GM04503 (cell line): ENCODE results near the gene LPIN1.
"Not testable (repeated sequence)": the region's sequence is repeated elsewhere in the genome, so short reads cannot be mapped to it uniquely, and the experiment has no call there.

Experiments
- DNase-seq: peaks from one replicate; pipeline ENCODE4 v3.0.0-alpha.2; 2012; ENCODE audit warnings: low read depth

Gene LPIN1

DNA sequence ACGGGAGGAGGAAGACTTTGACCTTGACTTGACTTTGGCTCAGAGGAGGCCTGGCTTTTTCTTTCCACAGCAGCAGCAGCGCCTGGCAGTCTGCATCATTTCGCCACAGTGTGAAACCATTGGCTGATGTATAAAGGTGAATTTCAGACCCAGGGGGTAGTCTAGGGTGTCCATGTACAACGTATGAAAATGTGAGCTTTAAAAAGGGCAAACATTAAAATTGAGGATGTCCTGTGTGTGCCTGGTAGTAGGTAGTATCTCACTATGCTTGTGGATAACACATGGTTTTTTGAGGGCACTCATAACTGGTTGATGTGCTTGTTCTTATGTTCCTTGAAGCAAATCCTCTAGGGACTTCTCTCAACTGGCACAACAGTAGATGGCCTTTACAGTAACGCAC lies 86.1 kb downstream of the LPIN1 start:
- DNase-seq, result no peak

DNA sequence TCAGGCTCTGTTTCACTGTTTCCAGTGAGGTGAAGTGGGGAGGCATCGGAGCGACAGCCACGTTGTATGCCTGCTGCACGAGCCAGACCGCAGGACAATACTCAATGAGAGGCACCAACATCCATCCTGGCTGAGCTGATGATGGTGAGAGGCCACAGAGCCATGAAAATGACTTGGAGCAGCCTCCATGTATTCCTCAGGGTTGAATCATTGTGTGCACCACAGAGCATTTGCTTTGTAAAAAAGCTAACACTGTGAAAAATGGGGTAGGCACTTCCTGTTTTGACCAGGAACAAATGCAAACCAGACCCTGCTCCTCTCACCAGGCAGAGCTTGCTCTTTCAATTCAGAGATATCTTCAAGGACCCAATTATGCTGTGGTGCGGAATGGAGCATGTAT lies 87.2 kb downstream of the LPIN1 start:
- DNase-seq, result peak; percentile 93

DNA sequence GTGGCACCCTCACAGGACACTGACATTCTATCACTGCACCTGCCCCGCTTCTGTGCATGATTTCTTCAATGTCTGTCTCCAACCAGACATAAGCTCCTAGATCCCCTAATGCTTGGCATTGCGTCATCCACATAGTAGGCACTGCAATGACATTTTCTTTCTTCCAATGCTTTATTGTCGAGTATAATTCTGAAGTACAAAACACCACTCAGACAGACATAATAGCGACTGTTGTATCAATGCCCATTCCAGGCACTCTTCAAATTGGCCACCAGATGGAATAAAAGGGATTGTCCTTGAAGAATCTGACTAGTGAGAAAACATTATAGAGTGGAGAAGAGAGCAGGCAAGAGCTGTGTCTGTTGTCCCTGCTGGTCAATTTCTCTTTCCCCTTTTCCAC lies 89.0 kb downstream of the LPIN1 start:
- DNase-seq, result no peak

DNA sequence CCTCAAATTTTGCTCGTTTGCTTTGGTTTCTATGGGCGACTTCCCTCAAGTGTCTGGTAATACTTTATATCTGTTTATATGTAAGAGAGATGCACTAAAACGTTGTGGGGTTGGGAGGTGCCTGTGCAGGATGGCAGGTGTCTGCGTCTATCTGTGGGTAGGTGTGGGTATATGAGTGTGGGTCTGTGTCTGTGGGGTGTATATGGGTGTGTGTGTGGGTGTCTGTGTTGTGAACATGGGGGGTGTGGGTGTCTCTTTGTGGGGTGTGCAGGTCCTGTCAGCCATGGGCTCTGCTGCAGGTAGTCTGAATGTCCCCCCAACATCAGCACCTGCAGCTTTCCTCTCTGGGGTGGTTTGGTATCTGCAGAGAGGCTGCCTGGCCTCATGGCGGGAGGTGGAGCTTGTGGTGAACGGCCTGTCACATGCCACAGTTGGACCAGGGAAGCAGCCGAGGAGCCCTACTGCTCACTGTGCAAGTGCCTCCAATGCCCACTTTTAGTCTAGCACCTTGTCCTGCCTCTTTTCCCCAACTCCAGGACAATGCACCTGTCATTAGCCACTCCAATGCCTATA lies 90.3 kb downstream of the LPIN1 start:
- DNase-seq, result no peak

DNA sequence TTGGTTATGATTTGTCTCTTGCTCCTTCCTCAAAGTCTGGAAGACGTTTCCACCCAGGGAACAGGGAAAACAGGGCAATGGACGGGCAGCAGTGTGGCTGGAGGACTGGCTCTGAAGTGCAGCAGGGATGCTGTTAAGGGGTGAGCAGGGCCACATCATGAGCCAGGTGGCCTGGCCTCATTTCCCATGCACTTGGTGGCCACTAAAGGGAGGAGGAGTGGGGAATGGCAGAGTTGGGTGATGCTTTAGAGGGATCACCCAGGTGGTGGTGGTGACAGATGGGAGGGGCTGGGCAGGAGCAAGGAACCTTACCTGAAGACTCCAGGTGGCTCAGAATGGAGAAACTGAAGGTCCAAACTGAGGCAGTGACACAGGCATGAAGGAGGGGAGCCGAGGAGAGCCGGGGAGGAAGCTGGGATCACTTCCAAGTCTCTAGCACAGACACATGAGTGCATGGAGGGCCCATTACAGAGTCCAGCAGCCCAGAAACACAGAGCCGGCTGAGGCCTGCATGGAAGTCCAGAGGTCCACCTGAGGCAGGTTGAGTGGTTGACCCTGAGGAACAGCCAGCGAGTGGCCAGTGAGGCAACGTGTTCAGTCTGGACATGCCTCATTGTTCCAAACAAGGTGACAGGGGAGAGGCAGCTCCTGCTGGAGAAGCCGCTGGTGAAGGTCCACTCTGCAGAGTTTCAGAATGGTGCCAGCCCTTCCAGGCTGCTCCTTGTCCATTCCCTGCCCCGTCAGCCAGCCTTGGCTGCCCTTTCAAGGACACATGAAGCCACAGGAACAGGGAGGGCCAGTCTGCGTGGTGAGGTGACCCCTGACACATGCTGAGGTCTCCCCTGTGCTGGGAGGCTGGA lies 91.7 kb downstream of the LPIN1 start:
- no peak for DNase-seq

DNA sequence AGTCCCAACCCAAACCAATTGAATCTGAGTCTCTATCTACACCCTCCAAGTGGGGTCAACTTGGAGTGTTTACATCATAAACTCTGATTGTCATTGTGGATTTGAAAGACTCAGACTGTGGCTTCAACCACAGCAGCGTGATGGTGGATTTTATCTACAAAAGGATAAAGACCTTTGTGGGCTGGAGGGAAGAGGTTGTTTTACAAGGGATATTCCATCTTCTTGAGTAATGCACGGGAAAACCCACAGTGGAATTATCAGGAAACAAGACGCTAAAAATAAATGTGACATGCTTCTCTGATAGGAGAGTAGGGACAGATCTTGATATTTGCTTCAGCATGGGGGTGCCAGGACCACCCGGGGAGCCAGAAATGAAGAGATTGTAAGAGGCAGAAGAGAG lies 93.5 kb downstream of the LPIN1 start:
- DNase-seq, result no peak

DNA sequence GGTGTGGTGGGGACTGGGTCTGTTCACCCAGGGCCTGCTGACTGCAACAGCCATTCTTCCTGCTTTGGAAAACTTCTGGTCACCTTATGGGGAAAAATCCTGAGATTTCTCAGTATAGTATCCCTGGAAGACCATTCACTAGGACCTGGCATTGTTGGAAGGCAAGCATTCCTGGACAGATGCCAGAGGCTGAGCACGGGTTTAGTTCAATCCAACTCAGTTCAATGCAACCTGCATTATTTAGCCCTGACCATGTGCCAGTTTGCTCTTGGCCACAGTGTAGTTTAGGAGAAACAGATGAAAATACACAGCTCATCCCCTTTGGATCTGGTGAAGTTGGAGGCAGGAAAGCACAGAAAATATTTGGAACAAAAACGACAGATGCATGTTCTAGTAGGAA lies 95.9 kb downstream of the LPIN1 start:
- no peak for DNase-seq

DNA sequence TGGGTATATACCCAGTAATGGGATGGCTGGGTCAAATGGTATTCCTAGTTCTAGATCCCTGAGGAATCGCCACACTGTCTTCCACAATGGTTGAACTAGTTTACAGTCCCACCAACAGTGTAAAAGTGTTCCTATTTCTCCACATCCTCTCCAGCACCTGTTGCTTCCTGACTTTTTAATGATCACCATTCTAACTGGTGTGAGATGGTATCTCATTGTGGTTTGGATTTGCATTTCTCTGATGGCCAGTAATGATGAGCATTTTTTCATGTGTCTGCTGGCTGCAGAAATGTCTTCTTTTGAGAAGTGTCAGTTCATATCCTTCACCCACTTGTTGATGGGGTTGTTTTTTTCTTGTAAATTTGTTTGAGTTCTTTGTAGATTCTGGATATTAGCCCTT lies 98.4 kb downstream of the LPIN1 start:
- DNase-seq, result not testable (repeated sequence)

DNA sequence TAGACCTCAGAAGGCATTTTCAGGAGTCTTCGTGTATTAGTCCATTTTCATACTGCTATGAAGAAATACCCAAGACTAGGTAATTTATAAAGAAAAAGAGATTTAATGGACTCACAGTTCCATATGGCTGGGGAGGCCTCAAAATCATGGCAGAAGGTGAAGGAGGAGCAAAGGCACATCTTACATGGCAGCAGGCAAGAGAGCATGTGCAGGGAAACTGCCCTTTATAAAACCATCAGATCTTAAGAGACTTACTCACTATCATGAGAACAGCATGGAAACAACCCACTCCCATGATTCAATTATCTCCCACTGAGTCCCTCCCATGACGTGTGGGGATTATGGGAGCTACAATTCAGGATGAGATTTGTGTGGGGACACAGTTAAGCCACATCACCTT lies 101.5 kb downstream of the LPIN1 start:
- DNase-seq, result not testable (repeated sequence)

DNA sequence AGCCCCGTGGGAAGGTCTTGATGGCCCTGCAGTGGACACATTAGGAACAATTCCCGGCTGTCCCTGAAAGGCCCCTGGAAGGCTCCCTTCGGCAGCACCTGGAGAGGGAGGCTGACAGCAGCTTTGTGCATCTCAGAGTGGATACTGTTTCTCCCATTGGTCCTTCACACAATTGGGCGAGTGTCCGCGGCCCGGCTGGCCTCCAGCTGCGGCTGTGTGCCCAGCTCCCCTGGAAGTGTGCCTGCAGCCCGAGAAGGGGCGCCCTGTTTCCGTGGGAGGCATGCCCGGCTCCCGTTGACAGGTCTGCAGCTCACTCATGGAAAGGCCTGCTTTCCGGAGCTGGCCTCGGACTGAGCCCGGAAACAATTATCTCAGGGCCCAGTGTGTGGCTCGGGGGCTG lies 103.7 kb downstream of the LPIN1 start:
- no peak for DNase-seq

DNA sequence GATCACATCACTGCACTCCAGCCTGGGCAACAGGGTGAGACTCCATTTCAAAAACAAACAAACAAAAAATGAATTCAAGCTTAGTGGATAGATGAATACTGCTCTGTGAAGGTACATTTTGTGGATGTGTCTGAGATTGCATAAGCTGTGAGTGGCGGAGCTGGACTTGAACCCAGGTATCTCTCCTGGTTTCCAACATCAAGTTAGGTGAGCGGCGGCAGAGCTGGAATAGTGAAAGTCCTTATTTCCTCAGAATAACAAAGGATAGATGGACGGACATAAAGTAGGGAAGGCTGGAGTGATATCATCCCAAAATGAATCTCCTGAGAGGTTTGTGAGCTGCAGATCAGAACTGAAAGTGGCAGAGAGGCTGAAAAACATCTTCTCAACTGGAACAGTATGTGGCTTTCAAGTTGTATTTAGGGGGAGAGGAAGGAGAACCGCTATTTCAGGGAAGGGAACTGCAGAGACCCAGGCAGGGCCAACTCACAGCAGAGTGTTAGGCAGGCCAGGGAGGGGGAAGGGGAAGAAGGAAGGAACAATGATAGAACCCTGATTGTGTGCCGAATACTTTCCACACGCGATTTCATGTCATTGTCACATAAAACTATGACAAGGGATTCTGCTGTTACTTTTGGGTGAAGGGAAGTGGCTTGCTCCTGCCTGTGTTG lies 106.2 kb downstream of the LPIN1 start:
- DNase-seq, result no peak

DNA sequence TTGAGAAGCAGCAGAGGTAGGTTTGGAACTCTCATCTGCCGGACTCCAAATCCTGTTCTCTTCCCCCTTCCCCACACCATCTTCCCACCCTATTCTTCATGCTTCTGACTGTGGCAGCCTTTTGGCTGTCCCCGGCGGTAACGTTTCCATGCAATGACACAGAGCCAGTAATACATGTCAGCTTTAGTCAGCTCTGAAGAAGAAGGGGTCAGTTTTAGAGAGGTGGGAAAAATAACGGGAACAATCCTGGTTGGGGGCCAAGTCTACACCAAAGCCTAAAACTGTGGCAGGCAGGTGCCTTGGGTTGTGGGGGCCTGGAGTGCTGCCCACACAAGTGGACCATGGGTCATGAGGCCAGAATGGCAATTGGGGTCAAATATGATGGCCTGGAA lies 106.8 kb downstream of the LPIN1 start:
- DNase-seq, result no peak

DNA sequence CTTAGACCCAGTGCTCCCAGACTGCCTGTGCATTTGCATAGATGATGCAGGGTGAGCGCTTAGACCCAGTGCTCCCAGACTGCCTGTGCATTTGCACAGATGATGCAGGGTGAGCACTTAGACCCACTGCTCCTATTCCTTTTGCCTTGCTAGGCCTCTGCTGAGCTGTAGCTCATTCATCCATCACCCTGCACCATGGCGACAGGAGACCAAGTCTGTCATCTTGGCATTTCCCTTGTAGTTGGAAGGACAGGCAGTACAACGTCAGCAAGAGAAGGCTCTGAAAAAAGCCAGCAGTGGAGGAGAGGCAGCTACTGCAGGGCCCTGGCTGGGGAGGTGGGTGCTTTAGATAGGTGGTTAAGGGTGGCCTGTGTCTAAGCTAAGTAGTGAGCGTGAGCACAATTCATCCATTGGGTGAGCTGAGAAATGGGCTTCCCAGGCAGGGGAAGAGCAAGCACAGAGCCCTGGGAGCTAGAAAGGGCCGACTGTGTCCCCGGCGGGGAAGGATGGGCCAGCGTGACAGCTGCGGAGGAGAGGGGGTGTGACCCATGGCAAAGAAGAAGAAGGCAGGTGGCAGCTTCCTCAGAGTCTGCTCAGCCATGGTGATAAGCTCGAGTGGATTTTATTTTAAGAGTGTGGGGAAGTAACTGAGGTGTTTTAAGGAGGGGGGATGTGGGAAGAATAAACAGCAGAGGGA lies 108.8 kb downstream of the LPIN1 start:
- DNase-seq, result no peak

DNA sequence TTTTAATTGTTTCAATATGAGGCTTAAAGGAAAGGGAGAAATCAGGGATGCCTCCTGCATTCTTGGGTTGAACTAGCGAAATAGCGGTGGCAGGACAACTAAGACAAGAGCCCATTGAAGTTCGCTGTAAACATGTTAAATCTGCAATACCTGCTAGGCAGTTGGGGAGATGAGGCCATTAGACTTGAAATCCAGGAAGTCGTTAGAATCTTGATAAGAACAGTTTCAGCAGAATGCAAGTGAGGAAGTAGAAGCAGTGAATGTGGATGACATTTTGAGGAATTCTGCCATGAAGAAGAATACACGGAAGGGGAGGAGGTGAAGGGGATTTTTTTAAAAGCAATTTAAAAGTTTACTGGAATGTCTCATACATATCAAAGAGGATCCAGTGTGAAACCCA lies 109.7 kb downstream of the LPIN1 start:
- no peak for DNase-seq

DNA sequence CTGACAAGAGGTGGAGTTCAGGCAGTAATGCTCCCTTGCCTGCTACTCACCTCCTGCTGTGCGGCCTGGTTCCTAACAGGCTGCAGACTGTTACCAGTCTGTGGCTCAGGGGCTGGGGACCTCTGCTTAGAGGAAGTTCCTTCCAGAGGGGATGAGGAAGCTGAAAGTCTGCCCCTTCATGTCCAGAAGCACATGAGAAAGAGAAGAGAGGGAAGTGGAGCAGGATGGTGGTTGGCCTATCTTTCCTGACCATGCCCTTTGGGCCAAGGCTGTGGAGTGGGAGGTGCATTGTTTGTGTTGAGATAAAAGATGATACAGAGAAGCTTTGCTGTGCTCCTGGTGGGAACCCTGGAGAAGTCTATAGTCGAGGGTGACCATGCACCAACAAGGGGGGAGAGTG lies 112.5 kb downstream of the LPIN1 start:
- DNase-seq, result no peak

DNA sequence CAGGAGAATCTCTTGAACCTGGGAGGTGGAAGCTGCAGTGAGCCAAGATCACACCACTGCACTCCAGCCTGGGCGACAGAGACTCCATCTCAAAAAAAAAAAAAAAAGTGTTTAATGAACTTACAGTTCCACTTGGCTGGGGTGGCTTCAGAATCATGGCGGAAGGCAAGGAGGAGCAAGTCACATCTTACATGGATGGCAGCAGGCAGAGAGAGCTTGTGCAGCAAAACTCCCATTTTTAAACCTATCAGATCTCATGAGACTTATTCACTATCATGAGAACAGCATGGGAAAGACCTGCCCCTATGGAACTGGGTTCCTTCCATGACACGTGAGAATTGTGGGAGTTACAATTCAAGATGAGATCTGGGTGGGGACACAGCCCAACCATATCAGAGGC lies 113.5 kb downstream of the LPIN1 start:
- DNase-seq, result not testable (repeated sequence)

DNA sequence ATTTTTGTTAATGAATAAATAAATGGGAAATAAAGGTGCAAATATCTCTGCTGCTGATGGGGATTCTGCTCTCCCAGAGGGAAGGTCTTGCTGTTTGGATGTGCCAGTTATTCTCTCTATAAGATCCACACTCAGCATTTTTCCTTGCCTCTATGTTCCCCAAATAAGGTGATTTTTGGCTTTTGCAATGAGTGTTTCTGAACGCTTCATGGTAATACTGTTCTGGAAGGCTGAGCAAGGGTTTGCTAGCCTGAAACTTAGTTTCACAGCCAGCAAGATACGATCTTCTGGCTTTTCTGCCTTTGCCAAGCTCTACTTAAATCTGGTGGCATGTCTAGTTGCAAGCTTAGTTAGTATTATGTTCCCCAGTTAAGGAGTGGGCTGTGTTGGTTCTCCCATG lies 114.6 kb downstream of the LPIN1 start:
- no peak for DNase-seq

DNA sequence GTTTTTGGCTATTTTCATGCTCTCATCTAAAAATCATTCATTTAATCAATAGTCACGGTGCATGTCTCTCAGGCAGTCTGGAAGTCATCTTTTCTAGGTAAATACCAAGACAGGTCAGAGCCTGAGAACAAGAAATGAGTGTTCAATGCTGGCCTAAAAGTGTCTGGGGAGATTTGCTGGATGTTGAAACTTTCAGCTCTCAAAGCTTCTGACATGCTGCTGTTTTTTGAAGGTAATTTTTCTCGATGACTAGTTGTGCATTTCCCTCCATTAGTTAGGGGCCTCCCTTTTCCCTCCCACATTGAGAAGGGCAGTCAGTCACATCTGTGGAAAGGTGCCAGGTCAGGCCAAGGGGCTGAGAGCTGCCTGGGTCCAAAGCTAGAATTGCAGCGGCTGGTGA lies 115.6 kb downstream of the LPIN1 start:
- DNase-seq, result no peak

DNA sequence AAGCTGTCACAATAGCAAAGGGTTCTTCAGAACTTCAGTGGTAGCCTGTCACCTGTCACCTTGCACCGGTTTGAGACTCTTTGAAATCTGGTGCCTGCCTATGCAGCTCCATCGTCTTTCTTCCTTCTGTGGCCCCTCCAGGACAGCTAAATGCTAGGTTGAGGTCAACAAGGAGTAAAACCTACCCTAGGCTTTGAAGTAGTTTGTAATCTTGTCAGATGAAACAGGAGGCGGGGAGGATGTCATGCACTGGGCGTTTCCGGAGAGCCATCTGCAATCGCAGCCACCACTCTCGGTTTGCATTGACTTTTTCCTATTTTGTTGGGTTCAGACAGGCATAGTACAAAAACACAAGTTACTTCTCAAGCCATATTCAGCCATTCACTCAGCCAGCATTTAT lies 116.7 kb downstream of the LPIN1 start:
- no peak for DNase-seq

DNA sequence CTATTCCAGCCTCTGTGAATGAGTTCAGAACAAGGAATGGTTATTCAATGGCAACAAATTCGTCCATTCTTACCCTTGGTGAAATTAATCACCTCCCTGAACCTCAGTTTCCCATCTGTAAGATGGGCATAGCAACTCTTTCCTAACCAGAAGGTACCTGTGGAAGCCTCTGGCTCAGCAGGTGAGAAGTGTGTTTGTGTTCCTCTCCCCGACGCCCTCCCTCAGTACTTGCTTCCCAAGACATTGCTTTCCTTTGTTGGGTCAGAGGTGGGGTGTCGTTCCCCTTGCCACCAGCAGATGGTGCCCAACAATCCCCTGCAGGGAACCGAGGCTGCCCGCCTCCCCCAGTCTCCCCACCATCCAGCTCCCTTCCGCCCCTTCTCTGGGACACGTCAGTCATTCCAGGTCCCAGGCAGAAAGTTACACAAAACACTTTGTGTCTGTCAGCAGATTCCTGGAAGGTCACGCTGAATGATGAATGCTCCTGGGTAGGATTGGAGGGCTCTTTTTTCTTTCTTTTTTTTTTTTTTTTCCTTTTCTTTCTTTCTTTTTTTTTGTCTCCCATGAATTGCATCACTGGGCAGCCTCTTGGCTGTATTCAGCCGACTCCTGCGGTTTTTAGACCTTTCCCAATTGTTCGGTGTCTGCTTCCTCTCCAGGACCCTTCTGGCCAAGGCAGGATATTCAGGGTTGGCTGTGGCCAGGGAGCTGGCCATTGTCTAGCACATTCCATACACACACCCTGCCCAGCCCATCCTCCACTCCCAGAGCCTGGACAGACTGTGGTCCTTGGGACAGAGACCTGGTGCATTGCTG lies 117.3 kb downstream of the LPIN1 start:
- peak; percentile 59 for DNase-seq

DNA sequence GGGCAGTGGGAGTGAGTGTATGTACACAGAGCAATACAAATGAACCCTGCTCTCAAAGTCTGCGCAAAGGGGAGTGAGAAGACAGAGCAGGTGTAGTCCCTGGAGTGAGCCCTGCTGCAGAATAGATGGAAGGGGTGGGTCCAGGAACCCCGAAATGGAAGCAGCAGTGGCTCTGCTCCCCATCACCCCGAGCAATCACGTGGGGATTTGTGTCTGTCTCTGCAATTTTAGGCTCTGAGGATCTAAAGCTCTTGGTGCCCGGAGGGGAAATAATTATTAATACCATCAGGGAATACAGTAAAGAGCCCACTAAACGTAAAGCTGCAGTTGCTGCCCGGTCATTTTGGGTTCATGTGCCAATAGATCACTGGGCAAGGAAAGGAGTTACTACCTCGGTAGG lies 118.3 kb downstream of the LPIN1 start:
- DNase-seq, result no peak

DNA sequence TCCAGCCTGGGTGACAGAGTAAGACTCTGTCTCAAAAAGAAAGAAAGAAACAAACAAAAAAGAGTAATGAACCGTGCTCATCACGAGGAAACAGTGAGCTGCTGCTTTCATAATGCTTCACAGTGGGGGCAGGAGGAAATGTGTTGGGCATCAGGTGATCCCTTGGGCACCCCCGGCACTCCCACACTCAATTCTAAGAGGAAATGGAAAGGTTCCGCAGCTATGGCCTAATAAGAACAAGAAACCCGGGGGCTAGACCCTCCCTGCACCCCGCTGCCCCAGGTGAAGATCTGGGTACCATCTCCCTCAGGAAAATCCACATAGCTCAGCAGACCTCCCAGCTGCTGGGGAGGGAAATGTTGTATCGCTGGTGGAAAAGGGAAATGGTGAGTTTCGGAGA lies 118.9 kb downstream of the LPIN1 start:
- DNase-seq, result no peak
